Ectodermal cell (in vitro differentiated cells): ENCODE measurements around the gene CHN2.

Experiments used
- H3K27ac ChIP-seq: 2 replicates; pipeline ENCODE4 v1.7.0; 2013; ENCODE audit warnings: mild to moderate bottlenecking, low read depth, low read length; ENCODE audit not compliant: insufficient read depth, poor library complexity, severe bottlenecking
- H3K27me3 ChIP-seq: 2 replicates; pipeline ENCODE4 v1.7.0; 2013; ENCODE audit warnings: mild to moderate bottlenecking, low read length; ENCODE audit not compliant: insufficient read depth, control insufficient read depth, poor library complexity, severe bottlenecking
- H3K36me3 ChIP-seq: one replicate; pipeline ENCODE4 v1.7.0; 2013; ENCODE audit warnings: low read length; ENCODE audit not compliant: control insufficient read depth, insufficient read depth
- H3K4me1 ChIP-seq: one replicate; pipeline ENCODE4 v1.7.0; 2013; ENCODE audit warnings: low read length; ENCODE audit not compliant: control insufficient read depth, insufficient read depth
- H3K4me3 ChIP-seq: 2 replicates; pipeline ENCODE4 v1.7.0; 2013; ENCODE audit warnings: low read depth, low read length, control low read depth; ENCODE audit not compliant: insufficient read depth
- H3K9me3 ChIP-seq: 2 replicates; pipeline ENCODE4 v1.7.0; 2013; ENCODE audit warnings: mild to moderate bottlenecking, low read length, moderate library complexity; ENCODE audit not compliant: control insufficient read depth
- WGBS, 2 experiments: methylation state at CpG; one replicate each; pipeline ENCODE4 v1.1.7; 2013; ENCODE audit warnings: missing lambda C conversion rate in 2 of 2; 5-methylcytosine and 5-hydroxymethylcytosine counted together

Gene CHN2

DNA sequence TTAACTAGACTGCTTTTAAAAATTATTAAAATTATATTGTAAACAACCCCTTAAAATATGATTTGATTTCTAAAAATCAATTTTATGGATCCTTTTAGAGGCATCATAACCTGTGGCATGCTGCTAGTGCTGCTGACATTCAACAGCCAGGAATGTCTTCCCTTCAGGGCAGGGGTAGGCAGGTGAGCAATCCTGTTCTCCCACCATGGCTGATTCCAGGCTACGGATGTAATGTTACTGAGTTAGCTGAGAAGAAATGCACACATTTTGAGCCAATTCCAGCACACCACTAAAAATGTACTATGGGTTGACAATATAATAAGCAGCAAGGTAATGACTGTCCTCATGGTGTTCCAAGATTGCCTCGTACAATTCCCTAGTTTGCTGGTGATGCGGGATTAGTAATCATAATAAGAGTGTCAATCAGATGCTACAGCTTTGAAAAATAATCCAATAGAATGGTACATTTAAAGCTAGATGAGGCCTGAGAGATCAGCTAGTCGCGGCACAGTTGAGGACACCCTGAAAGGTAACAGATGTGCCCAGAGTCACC is 260.4 kb downstream of the CHN2 start:
- no peak overlapping the region for H3K27ac ChIP-seq
- peaks cover 3% of the 10 kb centered on the region for H3K27me3 ChIP-seq
- no peak overlapping the region for H3K4me3 ChIP-seq
- no peaks in the 10 kb centered on the region for H3K36me3 ChIP-seq
- WGBS, 2 experiments = 96 to 98% methylated on average over 5 of the region's 5 CpGs
- no peaks in the 10 kb centered on the region for H3K9me3 ChIP-seq
- H3K4me1 ChIP-seq = peaks cover 31% of the 10 kb centered on the region

- Histone ChIP-seq H3K4me1 (peaks cover 27% of the 10 kb centered on the region), H3K27ac (peak overlapping the region; percentile 51), H3K36me3 (no peaks in the 10 kb centered on the region), H3K4me3 (no peak overlapping the region), H3K27me3 (peaks cover 3% of the 10 kb centered on the region), H3K9me3 (no peaks in the 10 kb centered on the region)
- 14% methylated on average over 7 of the region's 7 CpGs for WGBS, 2 experiments
Measured at GRCh38 chr7:29457141-29457561, 262.6 kb downstream of the CHN2 start.

DNA sequence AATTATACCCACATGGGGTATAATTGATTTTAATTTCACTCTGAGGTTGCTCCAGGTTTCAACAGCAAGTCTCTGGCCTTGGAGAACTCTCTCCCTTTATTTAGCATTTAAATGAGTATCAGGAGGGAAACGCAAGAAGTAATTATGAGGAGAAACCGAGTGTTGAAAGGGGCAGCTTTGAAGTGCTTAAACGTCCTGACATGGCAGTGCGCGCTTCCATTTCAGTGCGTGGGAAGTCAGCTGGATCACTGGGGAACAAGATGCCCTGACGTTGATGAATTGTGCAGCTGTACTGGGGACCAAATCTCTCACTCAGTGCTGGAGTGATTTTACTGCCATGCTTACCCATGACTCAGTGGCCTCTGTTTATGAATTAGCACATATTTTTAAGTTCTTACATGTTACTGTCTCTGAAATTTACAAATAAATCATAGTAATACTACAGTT is 263.0 kb downstream of the CHN2 start:
- Histone ChIP-seq H3K4me3 (no peak overlapping the region), H3K27me3 (peaks cover 3% of the 10 kb centered on the region), H3K4me1 (peaks cover 27% of the 10 kb centered on the region), H3K27ac (peak overlapping the region; percentile 51), H3K9me3 (no peaks in the 10 kb centered on the region), H3K36me3 (no peaks in the 10 kb centered on the region)
- WGBS, 2 experiments = 36 to 42% methylated on average over 7 of the region's 7 CpGs

DNA sequence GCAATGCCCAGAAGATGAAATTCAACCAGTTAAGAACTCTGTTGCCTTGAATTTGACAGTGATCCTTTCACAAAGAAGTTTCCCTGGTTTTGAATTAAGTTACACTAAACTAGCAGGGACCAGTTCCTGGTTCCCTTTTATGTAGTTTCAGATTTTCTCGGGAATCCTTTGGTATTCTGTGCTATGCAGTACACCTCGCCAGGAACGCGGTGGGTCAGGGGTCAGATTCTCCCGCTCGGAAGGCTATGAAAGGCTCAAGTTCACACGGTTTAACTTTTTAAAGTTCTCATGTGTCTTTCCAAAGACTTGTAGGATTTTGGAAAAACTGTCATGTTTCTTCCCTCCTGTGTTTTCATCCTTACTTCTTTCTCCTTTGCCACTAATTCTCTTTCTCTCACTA is 264.4 kb downstream of the CHN2 start:
- no peaks in the 10 kb centered on the region for H3K9me3 ChIP-seq
- no peak overlapping the region for H3K27ac ChIP-seq
- H3K4me3 ChIP-seq = no peak overlapping the region
- peaks cover 3% of the 10 kb centered on the region for H3K27me3 ChIP-seq
- whole genome bisulfite sequencing, 2 experiments = 78 to 79% methylated on average over 7 of the region's 7 CpGs
- no peaks in the 10 kb centered on the region for H3K36me3 ChIP-seq
- H3K4me1 ChIP-seq = peaks cover 27% of the 10 kb centered on the region

DNA sequence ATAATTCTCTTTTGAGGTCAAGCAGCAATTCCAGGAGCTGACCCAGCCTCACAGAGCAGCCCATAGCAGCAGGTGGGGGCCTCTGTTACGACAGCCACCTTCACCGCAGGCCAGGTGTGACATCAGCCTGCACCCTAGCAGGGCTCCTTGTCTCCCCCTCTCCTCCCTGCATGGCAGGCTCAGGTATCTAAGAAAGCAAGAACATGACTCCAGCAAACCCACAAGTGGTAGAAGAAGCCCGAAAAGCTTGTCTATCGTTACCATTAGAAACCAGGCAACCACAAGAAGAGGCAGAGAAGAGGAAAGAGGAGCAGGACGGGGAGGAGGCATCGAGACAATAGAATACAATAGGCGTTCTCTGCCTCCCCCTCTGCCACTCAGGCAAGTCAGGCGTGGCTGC is 265.0 kb downstream of the CHN2 start:
- 81 to 87% methylated on average over 8 of the region's 8 CpGs for WGBS, 2 experiments
- H3K36me3 ChIP-seq = no peaks in the 10 kb centered on the region
- no peak overlapping the region for H3K27ac ChIP-seq
- H3K4me1 ChIP-seq = peaks cover 27% of the 10 kb centered on the region
- H3K4me3 ChIP-seq = no peak overlapping the region
- H3K27me3 ChIP-seq = peaks cover 3% of the 10 kb centered on the region
- H3K9me3 ChIP-seq = no peaks in the 10 kb centered on the region

DNA sequence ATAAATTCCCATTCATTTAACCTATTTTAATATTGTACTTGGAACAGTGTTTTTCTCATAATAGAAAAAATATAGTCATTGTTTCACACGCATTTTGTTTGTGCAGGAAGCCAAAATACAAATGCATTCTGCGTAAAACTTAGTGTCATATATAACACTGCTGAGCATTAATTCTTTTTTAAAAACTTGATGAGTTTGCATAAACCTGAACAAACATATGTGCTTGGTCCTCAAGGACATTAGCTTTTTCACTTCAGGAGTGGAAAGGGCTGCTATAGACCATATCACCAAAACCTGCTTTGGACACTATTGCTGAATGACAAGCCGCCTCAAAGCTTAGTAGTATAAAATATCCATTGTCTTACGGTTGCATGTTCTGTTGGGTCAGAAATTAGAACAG is 267.4 kb downstream of the CHN2 start:
- Histone ChIP-seq H3K4me3 (no peak overlapping the region), H3K36me3 (no peaks in the 10 kb centered on the region), H3K27me3 (peaks cover 3% of the 10 kb centered on the region), H3K4me1 (peaks cover 18% of the 10 kb centered on the region), H3K9me3 (no peaks in the 10 kb centered on the region), H3K27ac (no peak overlapping the region)
- WGBS, 2 experiments = 92 to 96% methylated on average over 4 of the region's 4 CpGs

GRCh38 chr7:29463504-29464158 is 269.1 kb downstream of the CHN2 start:
- Histone ChIP-seq H3K4me1 (peaks cover 4% of the 10 kb centered on the region), H3K27ac (peak overlapping the region; percentile 13), H3K27me3 (peaks cover 3% of the 10 kb centered on the region), H3K36me3 (no peaks in the 10 kb centered on the region), H3K9me3 (no peaks in the 10 kb centered on the region), H3K4me3 (no peak overlapping the region)
- 95 to 98% methylated on average over 3 of the region's 3 CpGs for WGBS, 2 experiments

DNA sequence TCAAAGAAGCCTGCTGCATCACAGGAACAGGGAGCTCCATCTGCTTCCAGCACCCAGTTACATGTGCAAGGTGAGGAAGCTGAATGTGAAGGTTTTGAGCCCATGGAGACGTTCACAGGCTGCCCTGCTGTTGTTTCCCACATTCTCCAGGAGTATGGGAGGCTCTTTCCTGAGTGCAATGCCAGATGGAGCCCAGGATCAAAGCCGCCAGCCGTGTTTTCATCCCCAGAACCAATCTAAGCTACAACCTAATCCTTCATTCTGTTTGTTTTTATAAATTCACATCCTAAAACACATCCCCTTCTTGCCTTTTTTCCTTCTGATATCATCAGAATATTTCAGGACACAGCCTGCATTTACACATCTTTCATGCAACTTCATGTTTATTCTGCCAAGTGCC is 270.2 kb downstream of the CHN2 start:
- Histone ChIP-seq H3K4me3 (no peak overlapping the region), H3K4me1 (no peaks in the 10 kb centered on the region), H3K9me3 (no peaks in the 10 kb centered on the region), H3K27me3 (no peaks in the 10 kb centered on the region), H3K27ac (no peak overlapping the region), H3K36me3 (no peaks in the 10 kb centered on the region)
- 79 to 83% methylated on average over 3 of the region's 3 CpGs for whole genome bisulfite sequencing, 2 experiments

- H3K4me1 ChIP-seq = no peaks in the 10 kb centered on the region
- no peaks in the 10 kb centered on the region for H3K9me3 ChIP-seq
- WGBS, 2 experiments = 95 to 99% methylated on average over 4 to 5 of the region's 5 CpGs
- no peaks in the 10 kb centered on the region for H3K36me3 ChIP-seq
- H3K27me3 ChIP-seq = no peaks in the 10 kb centered on the region
- H3K4me3 ChIP-seq = no peak overlapping the region
- H3K27ac ChIP-seq = no peak overlapping the region
Measured at GRCh38 chr7:29467193-29467926, 272.8 kb downstream of the CHN2 start.

DNA sequence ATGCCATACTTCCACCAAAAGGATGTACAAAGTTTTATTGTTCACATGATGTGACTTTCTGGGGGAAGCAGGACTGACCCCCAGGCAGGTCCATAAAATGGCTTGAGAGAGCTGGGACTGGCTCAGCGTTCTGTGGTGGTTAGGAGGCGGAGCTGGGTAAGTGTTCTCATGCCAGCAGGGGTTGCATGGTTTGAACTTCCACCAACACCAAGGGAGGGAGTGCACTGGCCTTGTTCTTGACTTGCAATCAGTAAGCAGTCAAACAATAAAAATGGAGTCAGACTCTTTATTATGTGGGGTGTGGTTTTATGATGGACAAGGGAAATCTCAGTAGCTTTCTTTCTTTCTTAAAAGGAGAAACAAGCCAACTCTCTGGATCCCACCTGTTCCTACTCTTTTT is 273.6 kb downstream of the CHN2 start:
- Histone ChIP-seq H3K27ac (no peak overlapping the region), H3K4me1 (no peaks in the 10 kb centered on the region), H3K27me3 (no peaks in the 10 kb centered on the region), H3K36me3 (no peaks in the 10 kb centered on the region), H3K9me3 (no peaks in the 10 kb centered on the region), H3K4me3 (no peak overlapping the region)
- 78 to 83% methylated on average over 2 of the region's 2 CpGs for WGBS, 2 experiments
